ENCODE measurements around the gene TMEM115. TPM values are rescaled to one million over a fixed set of nuclear protein-coding genes. Genes with fewer than 3 reads are reported as not detected.
A peak's percentile ranks its signal among the peaks of the same experiment; 100 is the strongest.

The TMEM115 gene
- total RNA-seq, 1 experiment from 2014 or later: 31.9 TPM

- Mint-ChIP-seq H3K4me3 (ENCODE audit: unreplicated experiment) (peak overlapping the region; percentile 85), H3K9me3 (ENCODE audit: unreplicated experiment) (no peaks in the 10 kb centered on the region), H3K27me3 (ENCODE audit: insufficient read depth, unreplicated experiment) (no peaks in the 10 kb centered on the region), H3K4me1 (ENCODE audit: insufficient read depth, unreplicated experiment) (peaks cover 13% of the 10 kb centered on the region), H3K36me3 (ENCODE audit: insufficient read depth, unreplicated experiment) (peaks cover 22% of the 10 kb centered on the region), H3K27ac (ENCODE audit: low read depth, unreplicated experiment) (peak overlapping the region; percentile 96)
- ChIA-PET CTCF (no interaction called here), POLR2A (interaction anchor here (0.7 to 4.0 kb wide), 5 partner anchors 8 to 925 kb away, joined by 3 to 31 read pairs (median 4); partner anchors contain the start of genes CYB561D2, IFRD2 and NPRL2)
- DNase-seq (ENCODE audit: unreplicated experiment): no peak
- intact Hi-C loops (cut with micrococcal nuclease): no loop called here
- no TSS peak for BruUV-seq (replicated peaks)
- no peak for TF ChIP-seq CTCF (IDR thresholded peaks at IDR 0.05; ENCODE audit: unreplicated experiment)
Measured at GRCh38 chr3:50358355-50358910, 888 bp downstream of the TMEM115 start.

- peaks cover 29% of the 10 kb centered on the region for H3K36me3 Mint-ChIP-seq (ENCODE audit: insufficient read depth, unreplicated experiment)
- peak overlapping the region; percentile 96 for H3K27ac Mint-ChIP-seq (ENCODE audit: low read depth, unreplicated experiment)
- TF ChIP-seq CTCF (IDR thresholded peaks at IDR 0.05; ENCODE audit: unreplicated experiment): no peak
- H3K4me3 Mint-ChIP-seq (ENCODE audit: unreplicated experiment): peak overlapping the region; percentile 85
- no peak for DNase-seq (ENCODE audit: unreplicated experiment)
- H3K9me3 Mint-ChIP-seq (ENCODE audit: unreplicated experiment): no peaks in the 10 kb centered on the region
- H3K4me1 Mint-ChIP-seq (ENCODE audit: insufficient read depth, unreplicated experiment): peaks cover 13% of the 10 kb centered on the region
- intact Hi-C loops (cut with micrococcal nuclease): no loop called here
- ChIA-PET CTCF (interaction anchor here (0.7 to 2.6 kb wide), 5 partner anchors 10 to 258 kb away, joined by 3 to 24 read pairs (median 5); no protein-coding TSS in a partner anchor), POLR2A (interaction anchor here (0.7 to 1.8 kb wide), 5 partner anchors 10 to 1414 kb away, joined by 4 to 14 read pairs (median 4); partner anchors contain the start of genes IFRD2 and ZMYND10)
- no peaks in the 10 kb centered on the region for H3K27me3 Mint-ChIP-seq (ENCODE audit: insufficient read depth, unreplicated experiment)
- no TSS peak for BruUV-seq (replicated peaks)
Measured at GRCh38 chr3:50357481-50357880, 1.8 kb downstream of the TMEM115 start.

DNA sequence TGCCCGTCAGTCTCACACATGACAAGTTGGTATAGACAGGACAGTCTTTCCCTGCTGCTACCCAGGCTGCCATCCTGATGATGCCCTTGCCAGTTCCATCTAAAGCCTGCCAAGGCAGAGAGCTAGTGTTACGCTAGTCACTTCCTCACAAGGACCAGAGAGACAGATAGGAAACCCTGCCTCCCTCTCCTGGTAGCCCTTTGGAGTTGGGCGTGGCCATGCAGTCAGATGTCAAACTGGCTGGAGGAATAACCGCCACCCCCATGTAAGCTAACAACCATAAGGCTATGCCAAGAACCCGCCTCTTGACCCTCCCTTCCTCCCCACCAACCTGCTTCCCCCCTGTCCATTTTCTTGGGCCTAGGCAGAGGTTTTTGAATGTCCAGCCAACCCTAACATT is 2.8 kb downstream of the TMEM115 start:
- no peak overlapping the region for H3K27ac Mint-ChIP-seq (ENCODE audit: low read depth, unreplicated experiment)
- BruUV-seq (replicated peaks): no TSS peak
- peaks cover 29% of the 10 kb centered on the region for H3K36me3 Mint-ChIP-seq (ENCODE audit: insufficient read depth, unreplicated experiment)
- peaks cover 14% of the 10 kb centered on the region for H3K4me1 Mint-ChIP-seq (ENCODE audit: insufficient read depth, unreplicated experiment)
- TF ChIP-seq CTCF (IDR thresholded peaks at IDR 0.05; ENCODE audit: unreplicated experiment): no peak
- intact Hi-C loops (cut with micrococcal nuclease): no loop called here
- ChIA-PET CTCF (interaction anchor here (0.5 to 2.6 kb wide), 10 partner anchors 9 to 1160 kb away, joined by 3 to 24 read pairs (median 3); partner anchors contain the start of gene MON1A), POLR2A (interaction anchor here (0.7 to 1.8 kb wide), 3 partner anchors 9 to 255 kb away, joined by 3 to 14 read pairs (median 3); partner anchors contain the start of gene CISH)
- DNase-seq (ENCODE audit: unreplicated experiment): no peak
- H3K27me3 Mint-ChIP-seq (ENCODE audit: insufficient read depth, unreplicated experiment): no peaks in the 10 kb centered on the region
- peak overlapping the region; percentile 85 for H3K4me3 Mint-ChIP-seq (ENCODE audit: unreplicated experiment)
- no peaks in the 10 kb centered on the region for H3K9me3 Mint-ChIP-seq (ENCODE audit: unreplicated experiment)

DNA sequence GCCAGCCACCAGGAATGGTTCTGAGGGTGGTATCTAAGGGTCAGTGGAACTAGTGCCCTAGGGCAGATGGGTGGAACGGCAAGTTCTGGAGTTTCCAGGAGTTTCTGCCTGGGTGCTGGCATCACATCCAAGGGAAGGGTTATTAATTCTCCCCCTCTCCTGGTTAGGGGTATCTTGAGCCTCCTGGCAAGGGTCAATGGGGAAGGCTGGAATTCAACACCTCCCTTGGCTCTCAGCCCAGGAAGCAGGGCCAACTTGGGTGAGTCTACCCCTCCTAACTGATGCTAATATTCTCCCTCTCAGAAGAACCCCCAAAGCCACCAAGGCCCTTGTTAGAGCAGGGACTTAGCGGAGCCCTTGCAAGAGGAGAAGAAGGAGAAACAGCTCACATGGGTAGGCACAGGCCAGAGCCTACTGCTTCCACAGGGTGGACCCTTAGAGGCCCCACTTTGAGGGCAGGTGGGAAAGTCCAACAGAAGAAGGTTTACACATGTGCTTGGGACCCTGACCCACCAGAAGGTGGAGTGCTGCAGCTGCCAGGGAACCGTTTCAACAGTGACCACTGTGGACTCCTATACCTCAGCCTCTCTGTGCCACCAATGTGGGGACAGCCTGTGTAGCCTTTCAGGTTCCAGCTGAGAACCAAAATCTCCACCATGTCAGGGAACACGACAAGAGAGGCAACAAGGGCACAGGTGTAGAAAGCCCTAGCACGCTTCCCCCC is 3.3 kb downstream of the TMEM115 start:
- H3K4me1 Mint-ChIP-seq (ENCODE audit: insufficient read depth, unreplicated experiment): peaks cover 18% of the 10 kb centered on the region
- intact Hi-C loops (cut with micrococcal nuclease): no loop called here
- CTCF ChIA-PET: interaction anchor here (0.7 to 2.6 kb wide), 6 partner anchors 8 to 1161 kb away, joined by 3 to 24 read pairs (median 4); no protein-coding TSS in a partner anchor
- no peaks in the 10 kb centered on the region for H3K9me3 Mint-ChIP-seq (ENCODE audit: unreplicated experiment)
- no peak for DNase-seq (ENCODE audit: unreplicated experiment)
- no peak overlapping the region for H3K27ac Mint-ChIP-seq (ENCODE audit: low read depth, unreplicated experiment)
- peak overlapping the region; percentile 85 for H3K4me3 Mint-ChIP-seq (ENCODE audit: unreplicated experiment)
- POLR2A ChIA-PET: interaction anchor here (0.7 to 1.8 kb wide), 3 partner anchors 9 to 256 kb away, joined by 3 to 14 read pairs (median 3); partner anchors contain the start of gene CISH
- peaks cover 34% of the 10 kb centered on the region for H3K36me3 Mint-ChIP-seq (ENCODE audit: insufficient read depth, unreplicated experiment)
- BruUV-seq (replicated peaks): no TSS peak
- H3K27me3 Mint-ChIP-seq (ENCODE audit: insufficient read depth, unreplicated experiment): no peaks in the 10 kb centered on the region
- no peak for TF ChIP-seq CTCF (IDR thresholded peaks at IDR 0.05; ENCODE audit: unreplicated experiment)
